SK-N-SH (cell line): ENCODE results near the gene MNT. TPM values are rescaled to one million over a fixed set of nuclear protein-coding genes. Genes with fewer than 3 reads are reported as not detected.

Source experiments
- CTCF ChIA-PET: fragments of 300-600, 350-600 bp; formaldehyde crosslinking; extraction: SDS; loops from one replicate; lab custom pipeline; 2021; lab: Yijun Ruan, JAX
- POLR2A ChIA-PET: fragments of 350-600 bp; sonication (Branson Sonifier 250); formaldehyde crosslinking; extraction: SDS; loops from one replicate; lab custom pipeline; 2020; ENCODE audit warnings: antibody characterized with exemption, inconsistent platforms; lab: Yijun Ruan, JAX
- DNase-seq: peaks from one replicate; pipeline ENCODE4 v3.0.0; 2012
- H2AFZ ChIP-seq: fragments of 200-600 bp; sonication (generic); 2 replicates; pipeline ENCODE4 v1.8.1; 2016; ENCODE audit warnings: antibody characterized with exemption, mild to moderate bottlenecking, low read depth
- H3F3A ChIP-seq: fragments of 200-600 bp; sonication (generic); replicated peaks from 2 replicates; pipeline ENCODE3; 2016; ENCODE audit warnings: antibody characterized with exemption, mild to moderate bottlenecking; ENCODE audit not compliant: insufficient read depth
- H3K27ac ChIP-seq, 2 experiments: fragments of 200-500 bp in 1 of 2; fragments of 200-600 bp in 1 of 2; sonication (Bioruptor generic) in 1 of 2; sonication (generic), shearing (Covaris generic) in 1 of 2; 2 replicates each; pipeline versions ENCODE4 v1.5.1 to v1.6.1; 2014 to 2016; ENCODE audit warnings: low read depth in 2 of 2, inconsistent platforms in 1 of 2, low read length in 1 of 2, mild to moderate bottlenecking in 1 of 2, mixed read lengths in 1 of 2
- H3K27me3 ChIP-seq: fragments of 200-600 bp; sonication (generic), shearing (Covaris generic); 2 replicates; pipeline ENCODE4 v1.6.1; 2016; ENCODE audit warnings: mixed run types; ENCODE audit not compliant: insufficient read depth
- H3K36me3 ChIP-seq, 2 experiments: fragments of 200-500 bp in 1 of 2; fragments of 200-600 bp in 1 of 2; sonication (Bioruptor generic) in 1 of 2; sonication (generic) in 1 of 2; replicated peaks in 1 of 2; 2 replicates each; pipeline versions ENCODE3 to v1.5.1; 2014 to 2016; ENCODE audit warnings: low read length in 1 of 2, mild to moderate bottlenecking in 1 of 2; ENCODE audit not compliant: insufficient read depth in 2 of 2, control insufficient read depth in 1 of 2
- H3K4me1 ChIP-seq, 2 experiments: fragments of 200-500 bp in 1 of 2; fragments of 200-600 bp in 1 of 2; sonication (Bioruptor generic) in 1 of 2; sonication (generic), shearing (Covaris generic) in 1 of 2; 2 replicates each; pipeline versions ENCODE4 v1.5.1 to v1.6.1; 2014 to 2016; ENCODE audit warnings: low read depth in 1 of 2, low read length in 1 of 2, mixed run types in 1 of 2; ENCODE audit not compliant: insufficient read depth in 2 of 2, control insufficient read depth in 1 of 2
- H3K4me2 ChIP-seq: fragments of 200-600 bp; sonication (generic), shearing (Covaris generic); 2 replicates; pipeline ENCODE4 v1.6.1; 2017; ENCODE audit warnings: mixed run types
- H3K4me3 ChIP-seq, 2 experiments: fragments of 200-500 bp in 1 of 2; fragments of 200-600 bp in 1 of 2; sonication (Bioruptor generic) in 1 of 2; sonication (generic), shearing (Covaris generic) in 1 of 2; 2 replicates each; pipeline versions ENCODE4 v1.5.1 to v1.8.1; 2014 to 2016; ENCODE audit warnings: low read depth in 2 of 2, inconsistent platforms in 1 of 2, low read length in 1 of 2, mild to moderate bottlenecking in 1 of 2, mixed read lengths in 1 of 2, moderate library complexity in 1 of 2
- H3K79me2 ChIP-seq: fragments of 200-600 bp; sonication (generic); 2 replicates; pipeline ENCODE4 v1.8.1; 2017; ENCODE audit warnings: mild to moderate bottlenecking; ENCODE audit not compliant: insufficient read depth
- H3K9ac ChIP-seq: fragments of 200-600 bp; sonication (generic); 2 replicates; pipeline ENCODE4 v1.6.1; 2017; ENCODE audit warnings: mixed run types
- H3K9me2 ChIP-seq: fragments of 200-600 bp; sonication (generic); 2 replicates; pipeline ENCODE4 v1.6.1; 2017; ENCODE audit warnings: mixed run types
- H3K9me3 ChIP-seq: fragments of 200-600 bp; sonication (generic); 2 replicates; pipeline ENCODE4 v1.6.1; 2017; ENCODE audit warnings: mixed run types, mild to moderate bottlenecking, moderate library complexity
- H4K20me1 ChIP-seq: fragments of 200-600 bp; sonication (generic); 2 replicates; pipeline ENCODE4 v1.6.1; 2017; ENCODE audit warnings: mild to moderate bottlenecking, mixed run types; ENCODE audit not compliant: insufficient read depth
- CHD2 ChIP-seq: fragments of 150-350 bp; IDR thresholded peaks from 2 replicates; pipeline ENCODE4 v1.6.1; 2018; ENCODE audit warnings: low read length; ENCODE audit not compliant: partially characterized antibody
- EZH2phosphoT487 ChIP-seq: fragments of 200-600 bp; sonication (generic); IDR thresholded peaks from 2 replicates; pipeline ENCODE4 v1.6.1; 2017; ENCODE audit warnings: low read depth, mixed run types, mild to moderate bottlenecking, antibody characterized with exemption, moderate library complexity, borderline replicate concordance
- FOSL2 ChIP-seq: IDR thresholded peaks from 2 replicates; pipeline ENCODE4 v1.4.0; 2012; ENCODE audit warnings: low read depth, mild to moderate bottlenecking, moderate library complexity, borderline replicate concordance
- FOXM1 ChIP-seq: IDR thresholded peaks from 2 replicates; pipeline ENCODE4 v1.4.0; 2012; ENCODE audit warnings: low read depth, mild to moderate bottlenecking
- MXI1 ChIP-seq: IDR thresholded peaks from 2 replicates; pipeline ENCODE4 v1.6.1; 2012; ENCODE audit warnings: mild to moderate bottlenecking, low read depth, low read length, improper control_type of control experiment
- RAD21 ChIP-seq: IDR thresholded peaks from 2 replicates; pipeline ENCODE4 v1.6.1; 2012; ENCODE audit warnings: mild to moderate bottlenecking, low read length
- RCOR1 ChIP-seq: fragments of 150-350 bp; IDR thresholded peaks from 2 replicates; pipeline ENCODE4 v1.6.1; 2017; ENCODE audit warnings: antibody characterized with exemption, low read length
- RXRA ChIP-seq: IDR thresholded peaks from 2 replicates; pipeline ENCODE4 v1.4.0; 2012; ENCODE audit warnings: low read depth, mild to moderate bottlenecking, borderline replicate concordance
- SIN3A ChIP-seq: IDR thresholded peaks from 2 replicates; pipeline ENCODE4 v1.6.1; 2012; ENCODE audit warnings: low read depth, mild to moderate bottlenecking, low read length, moderate library complexity, borderline replicate concordance
- SMC3 ChIP-seq: IDR thresholded peaks from 2 replicates; pipeline ENCODE4 v1.6.1; 2012; ENCODE audit warnings: low read depth, low read length, improper control_type of control experiment
- WGBS: methylation state at CpG from one replicate; pipeline ENCODE4 v1.1.6; 2017; ENCODE audit warnings: low lambda C conversion rate; 5-methylcytosine and 5-hydroxymethylcytosine counted together
- polyA plus RNA-seq, 3 experiments: library from polyadenylated mRNA; depleted of rRNA; stranded (reverse); fragments of >200 nt; gene quantifications; 2 replicates each; pipeline ENCODE4 v1.2.3, GENCODE V29; 2012
- TF ChIP-seq, protein P1 (sequence below): fragments of 150-350 bp; IDR thresholded peaks from 2 replicates; pipeline ENCODE4 v1.6.1; 2017; ENCODE audit warnings: antibody characterized with exemption, low read length, low read depth, borderline replicate concordance
- TF ChIP-seq, protein P2 (sequence below): fragments of 150-350 bp; IDR thresholded peaks from 2 replicates; pipeline ENCODE4 v1.6.1; 2016; ENCODE audit warnings: mild to moderate bottlenecking, low read depth, low read length
- TF ChIP-seq, protein P3 (sequence below): fragments of 200-600 bp; sonication (generic); IDR thresholded peaks from 2 replicates; pipeline ENCODE4 v1.6.1; 2017; ENCODE audit warnings: antibody characterized with exemption, mild to moderate bottlenecking, moderate library complexity

The MNT gene
- polyA plus RNA-seq, 1 of the 3 experiments (the other 2 are of a cell fraction) = 7.1 TPM

DNA sequence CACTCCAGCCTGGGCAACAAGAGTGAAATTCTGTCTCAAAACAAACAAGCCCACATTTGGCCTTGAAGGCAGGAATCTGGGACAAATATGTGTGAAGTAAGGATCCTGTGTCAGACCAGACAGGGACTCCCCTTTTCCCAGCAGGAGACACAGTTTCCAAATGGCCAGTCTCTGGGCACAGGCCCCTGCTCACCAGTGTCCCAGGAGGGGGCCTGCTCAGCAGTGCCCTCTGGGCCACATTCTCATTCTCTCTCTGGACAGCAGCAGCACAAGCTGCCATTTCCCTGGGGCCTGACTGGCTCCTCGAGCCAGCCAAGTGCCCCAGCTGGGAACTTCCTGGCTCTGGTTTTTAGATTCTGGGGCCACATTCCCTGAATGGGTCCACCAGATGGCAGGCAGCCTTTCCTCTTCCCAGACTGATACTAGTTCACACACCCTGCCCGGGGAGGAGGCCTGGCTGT, 11.7 kb upstream of the MNT start:
- Histone ChIP-seq H3F3A (peaks cover 13% of the 10 kb centered on the region), H3K9me2 (no peaks in the 10 kb centered on the region), H3K4me1 (peaks cover 2 to 6% of the 10 kb centered on the region in 2 experiments; a peak in 3 of 4 replicates), H3K27ac (peak overlapping the region; percentile 20 to 50; a peak in 3 of 4 replicates), H3K4me2 (no peak overlapping the region), H3K9me3 (no peaks in the 10 kb centered on the region), H3K4me3 (no peak overlapping the region), H3K79me2 (no peaks in the 10 kb centered on the region), H4K20me1 (no peaks in the 10 kb centered on the region), H3K36me3 (peaks cover 0 to 2% of the 10 kb centered on the region in 2 experiments), H2AFZ (no peak overlapping the region), H3K27me3 (no peaks in the 10 kb centered on the region), H3K9ac (no peak overlapping the region)
- peak; percentile 84 for DNase-seq
- TF ChIP-seq RCOR1 (peak; percentile 56; the same call in 1 of the 2 replicates), SMC3 (peak; percentile 30; the same call in 1 of the 2 replicates), SIN3A (no peak), RAD21 (peak; percentile 35; the same call in 1 of the 2 replicates), CHD2 (peak; percentile 50), MXI1 (peak; percentile 44; the same call in 1 of the 2 replicates)
- 56% methylated on average over 2 of the region's 2 CpGs for WGBS
- ChIA-PET CTCF (interaction anchor here (0.6 to 27.8 kb wide), 11 partner anchors 9 to 622 kb away, joined by 3 to 654 read pairs (median 4); no protein-coding TSS in a partner anchor), POLR2A (interaction anchor here (0.7 to 1.7 kb wide), 6 partner anchors 11 to 75 kb away, joined by 3 to 8 read pairs (median 3); partner anchors contain the start of gene MNT)

DNA sequence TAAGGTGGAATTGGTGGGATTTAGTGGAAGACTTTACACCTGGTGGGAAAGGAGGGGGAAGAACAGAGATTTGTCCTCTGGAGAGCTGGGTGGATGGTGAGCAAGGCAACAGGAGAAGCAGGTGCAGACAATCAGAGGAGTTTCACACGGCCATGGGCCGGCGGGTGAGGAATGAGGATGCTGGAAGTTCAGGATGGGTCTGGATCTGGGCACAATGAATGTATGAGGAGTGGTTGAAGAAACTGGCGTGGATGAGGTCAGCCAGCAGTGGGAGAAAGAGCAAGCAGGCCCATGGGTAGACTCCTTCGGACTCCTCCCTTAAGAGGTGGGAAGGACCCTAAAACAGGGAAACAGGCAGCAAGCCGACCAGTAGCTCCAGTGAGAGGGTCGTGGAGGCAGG, 10.1 kb upstream of the MNT start:
- Histone ChIP-seq H3K27me3 (no peaks in the 10 kb centered on the region), H3K36me3 (peaks cover 0 to 2% of the 10 kb centered on the region in 2 experiments), H3F3A (peaks cover 19% of the 10 kb centered on the region), H3K79me2 (no peaks in the 10 kb centered on the region), H3K4me3 (no peak overlapping the region)
- CTCF ChIA-PET = interaction anchor here (0.8 to 27.8 kb wide), 4 partner anchors 7 to 35 kb away, joined by 3 to 654 read pairs (median 10); no protein-coding TSS in a partner anchor
- TF ChIP-seq EZH2phosphoT487 (no peak), FOSL2 (no peak), FOXM1 (no peak), RXRA (no peak)
- TF ChIP-seq, protein P1, sequence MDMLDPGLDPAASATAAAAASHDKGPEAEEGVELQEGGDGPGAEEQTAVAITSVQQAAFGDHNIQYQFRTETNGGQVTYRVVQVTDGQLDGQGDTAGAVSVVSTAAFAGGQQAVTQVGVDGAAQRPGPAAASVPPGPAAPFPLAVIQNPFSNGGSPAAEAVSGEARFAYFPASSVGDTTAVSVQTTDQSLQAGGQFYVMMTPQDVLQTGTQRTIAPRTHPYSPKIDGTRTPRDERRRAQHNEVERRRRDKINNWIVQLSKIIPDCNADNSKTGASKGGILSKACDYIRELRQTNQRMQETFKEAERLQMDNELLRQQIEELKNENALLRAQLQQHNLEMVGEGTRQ = no peak
- TF ChIP-seq, protein P2, sequence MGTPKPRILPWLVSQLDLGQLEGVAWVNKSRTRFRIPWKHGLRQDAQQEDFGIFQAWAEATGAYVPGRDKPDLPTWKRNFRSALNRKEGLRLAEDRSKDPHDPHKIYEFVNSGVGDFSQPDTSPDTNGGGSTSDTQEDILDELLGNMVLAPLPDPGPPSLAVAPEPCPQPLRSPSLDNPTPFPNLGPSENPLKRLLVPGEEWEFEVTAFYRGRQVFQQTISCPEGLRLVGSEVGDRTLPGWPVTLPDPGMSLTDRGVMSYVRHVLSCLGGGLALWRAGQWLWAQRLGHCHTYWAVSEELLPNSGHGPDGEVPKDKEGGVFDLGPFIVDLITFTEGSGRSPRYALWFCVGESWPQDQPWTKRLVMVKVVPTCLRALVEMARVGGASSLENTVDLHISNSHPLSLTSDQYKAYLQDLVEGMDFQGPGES = no peak
- TF ChIP-seq, protein P3, sequence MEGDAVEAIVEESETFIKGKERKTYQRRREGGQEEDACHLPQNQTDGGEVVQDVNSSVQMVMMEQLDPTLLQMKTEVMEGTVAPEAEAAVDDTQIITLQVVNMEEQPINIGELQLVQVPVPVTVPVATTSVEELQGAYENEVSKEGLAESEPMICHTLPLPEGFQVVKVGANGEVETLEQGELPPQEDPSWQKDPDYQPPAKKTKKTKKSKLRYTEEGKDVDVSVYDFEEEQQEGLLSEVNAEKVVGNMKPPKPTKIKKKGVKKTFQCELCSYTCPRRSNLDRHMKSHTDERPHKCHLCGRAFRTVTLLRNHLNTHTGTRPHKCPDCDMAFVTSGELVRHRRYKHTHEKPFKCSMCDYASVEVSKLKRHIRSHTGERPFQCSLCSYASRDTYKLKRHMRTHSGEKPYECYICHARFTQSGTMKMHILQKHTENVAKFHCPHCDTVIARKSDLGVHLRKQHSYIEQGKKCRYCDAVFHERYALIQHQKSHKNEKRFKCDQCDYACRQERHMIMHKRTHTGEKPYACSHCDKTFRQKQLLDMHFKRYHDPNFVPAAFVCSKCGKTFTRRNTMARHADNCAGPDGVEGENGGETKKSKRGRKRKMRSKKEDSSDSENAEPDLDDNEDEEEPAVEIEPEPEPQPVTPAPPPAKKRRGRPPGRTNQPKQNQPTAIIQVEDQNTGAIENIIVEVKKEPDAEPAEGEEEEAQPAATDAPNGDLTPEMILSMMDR = no peak
- TF ChIP-seq, all 33 proteins: peak for 0
- POLR2A ChIA-PET = no interaction called here
- Histone ChIP-seq H4K20me1 (no peaks in the 10 kb centered on the region), H2AFZ (no peak overlapping the region), H3K4me2 (no peak overlapping the region), H3K27ac (no peak overlapping the region), H3K9me3 (no peaks in the 10 kb centered on the region), H3K9ac (no peak overlapping the region), H3K9me2 (no peaks in the 10 kb centered on the region), H3K4me1 (peaks cover 18 to 19% of the 10 kb centered on the region in 2 experiments; a peak in 3 of 4 replicates)
- 93% methylated on average over 7 of the region's 7 CpGs for WGBS
- no peak for DNase-seq
